ENCODE results near the gene CARD14. TPM values are rescaled to one million over a fixed set of nuclear protein-coding genes. Genes with fewer than 3 reads are reported as not detected.
"Not testable (repeated sequence)": the region's sequence is repeated elsewhere in the genome, so short reads cannot be mapped to it uniquely, and the experiment has no call there.

CARD14 gene
- total and polyA plus RNA-seq, 12 donors = 0.11 to 0.33 (median 0.14) TPM; not detected in 6

DNA sequence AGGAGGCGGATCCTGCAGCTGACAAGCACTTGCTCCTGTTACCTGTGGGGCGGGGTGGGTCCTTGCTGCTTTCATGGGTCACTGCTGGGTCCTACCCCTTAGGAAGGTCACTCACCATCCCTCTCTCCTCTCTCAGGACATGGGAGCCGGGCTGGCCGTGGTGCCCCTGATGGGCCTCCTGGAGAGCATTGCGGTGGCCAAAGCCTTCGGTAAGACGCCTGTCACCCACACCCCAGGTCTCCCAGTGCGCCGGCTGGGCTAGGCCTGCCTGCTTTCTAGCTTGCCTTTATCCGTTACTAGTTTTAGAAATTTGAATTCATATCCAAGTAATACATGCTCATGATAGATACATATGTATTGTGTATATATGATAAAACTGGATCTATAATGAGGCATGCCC, 67.6 kb downstream of the CARD14 start:
- ATAC-seq = no peak
- no peak overlapping the region for H3K27ac ChIP-seq
- no peak for DNase-seq
- intact Hi-C loops (cut with DNase I) = no loop called here
- TF ChIP-seq CTCF (IDR thresholded peaks at IDR 0.05) = no peak
- no peaks in the 10 kb centered on the region for H3K4me1 ChIP-seq
- H3K36me3 ChIP-seq = peaks cover 0 to 100% (median 44%) of the 10 kb centered on the region in 9 donors
- peaks cover 0 to 19% (median 10%) of the 10 kb centered on the region in 11 donors for H3K9me3 ChIP-seq
- H3K27me3 ChIP-seq = no peaks in the 10 kb centered on the region
- H3K4me3 ChIP-seq = no peak overlapping the region
- 98% methylated on average over 10 of the region's 10 CpGs for WGBS, 2 donors

DNA sequence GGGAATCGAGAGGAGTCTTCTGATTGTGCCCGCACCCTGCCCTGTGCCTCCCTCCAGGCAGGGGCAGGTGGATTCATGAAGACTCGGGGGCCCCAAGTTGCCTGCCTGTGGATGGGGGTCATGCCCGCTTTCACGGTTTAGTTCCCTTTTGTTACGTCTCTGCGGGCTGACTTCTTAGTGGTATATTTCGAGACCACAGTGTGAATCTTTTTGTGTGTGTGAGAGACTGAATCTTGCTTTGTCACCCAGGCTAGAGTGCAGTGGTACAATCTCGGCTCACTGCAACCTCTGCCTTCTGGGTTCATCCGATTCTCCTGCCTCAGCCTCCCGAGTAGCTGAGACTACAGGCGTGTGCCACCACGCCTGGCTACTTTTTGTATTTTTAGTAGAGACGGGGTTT, 72.7 kb downstream of the CARD14 start:
- H3K27ac ChIP-seq = no peak overlapping the region

GRCh38 chr17:80243526-80244433, 74.0 kb downstream of the CARD14 start:
- ATAC-seq = peak in 7 of 8 donors; percentile 25 to 71 (median 66)

More for the DNA sequence above, 72.7 kb downstream of the CARD14 start:
- ATAC-seq (no peak), DNase-seq (no peak)
- peaks cover 0 to 7% (median 0%) of the 10 kb centered on the region in 9 donors for H3K4me1 ChIP-seq
- peaks cover 0 to 93% (median 27%) of the 10 kb centered on the region in 9 donors for H3K36me3 ChIP-seq
- H3K27me3 ChIP-seq = no peaks in the 10 kb centered on the region
- no peak overlapping the region for H3K4me3 ChIP-seq
- 82 to 85% methylated on average over 14 of the region's 14 CpGs for WGBS, 2 donors
- no peaks in the 10 kb centered on the region for H3K9me3 ChIP-seq
- TF ChIP-seq CTCF (IDR thresholded peaks at IDR 0.05) = no peak
- intact Hi-C loops (cut with DNase I) = no loop called here

GRCh38 chr17:80244448-80244847, 74.6 kb downstream of the CARD14 start:
- intact Hi-C loops (cut with DNase I); H3K9me3 ChIP-seq; H3K27ac ChIP-seq; H3K27me3 ChIP-seq; H3K4me1 ChIP-seq; ATAC-seq; DNase-seq; H3K4me3 ChIP-seq: not testable (repeated sequence)
- 92 to 94% methylated on average over 6 of the region's 6 CpGs for WGBS, 2 donors
- H3K36me3 ChIP-seq = peaks cover 0 to 96% (median 20%) of the 10 kb centered on the region in 9 donors

More at GRCh38 chr17:80243526-80244433, 74.0 kb downstream of the CARD14 start:
- H3K27me3 ChIP-seq = no peaks in the 10 kb centered on the region
- H3K9me3 ChIP-seq = no peaks in the 10 kb centered on the region
- no peak overlapping the region for H3K4me3 ChIP-seq
- no peak for DNase-seq
- intact Hi-C loops (cut with DNase I) = no loop called here
- peak overlapping the region in 5 of 10 donors; percentile 15 to 55 (median 27) for H3K27ac ChIP-seq
- no peak for TF ChIP-seq CTCF (IDR thresholded peaks at IDR 0.05)
- peaks cover 0 to 93% (median 20%) of the 10 kb centered on the region in 9 donors for H3K36me3 ChIP-seq
- 83 to 88% methylated on average over 26 of the region's 26 CpGs for WGBS, 2 donors
- peaks cover 0 to 7% (median 0%) of the 10 kb centered on the region in 9 donors for H3K4me1 ChIP-seq

Measured in heart right ventricle (tissue), 16 donors.